ENCODE results near the gene ZBTB24.

- TF ChIP-seq CTCF (IDR thresholded peaks at IDR 0.05 in 8 of 11, conservative IDR thresholded peaks at IDR 0.05 in 3 of 11) (no peak), POLR2AphosphoS5 (IDR thresholded peaks at IDR 0.05) (no peak), POLR2A (IDR thresholded peaks at IDR 0.05) (no peak)
Observed at GRCh38 chr6:109478841-109479624, 4.0 kb downstream of the ZBTB24 start.

Measured in spleen (tissue), 7 donors.